KMS-11 (cell line): ENCODE data around the gene TOMT.
"Not testable (repeated sequence)": the region's sequence is repeated elsewhere in the genome, so short reads cannot be mapped to it uniquely, and the experiment has no call there.

Source experiments
- H2AFZ ChIP-seq: fragments of 200-600 bp; sonication (generic); 2 replicates; pipeline ENCODE4 v1.6.1; 2016; ENCODE audit warnings: antibody characterized with exemption, mixed run types, low read depth
- H3K27ac ChIP-seq: fragments of 200-600 bp; sonication (generic); 2 replicates; pipeline ENCODE4 v1.6.1; 2016; ENCODE audit warnings: mild to moderate bottlenecking, mixed run types
- H3K27me3 ChIP-seq: fragments of 200-600 bp; sonication (generic); 2 replicates; pipeline ENCODE4 v1.6.1; 2017; ENCODE audit warnings: mild to moderate bottlenecking, low read depth, mixed run types, moderate library complexity; ENCODE audit not compliant: insufficient read depth
- H3K36me3 ChIP-seq: fragments of 200-600 bp; sonication (generic); 2 replicates; pipeline ENCODE4 v1.6.1; 2017; ENCODE audit warnings: mild to moderate bottlenecking, mixed run types; ENCODE audit not compliant: insufficient read depth
- H3K4me1 ChIP-seq: fragments of 200-600 bp; sonication (generic); 2 replicates; pipeline ENCODE4 v1.6.1; 2016; ENCODE audit warnings: mild to moderate bottlenecking, low read depth, mixed run types; ENCODE audit not compliant: poor library complexity, severe bottlenecking
- H3K4me2 ChIP-seq: fragments of 200-600 bp; sonication (generic); 2 replicates; pipeline ENCODE4 v1.7.0; 2016; ENCODE audit warnings: mild to moderate bottlenecking, mixed run types
- H3K4me3 ChIP-seq: fragments of 200-600 bp; sonication (generic); IDR thresholded peaks from 2 replicates; pipeline ENCODE4 v1.6.1; 2017; ENCODE audit warnings: low read depth, low read length, mixed read lengths; ENCODE audit not compliant: insufficient read depth
- H3K79me2 ChIP-seq: fragments of 200-600 bp; sonication (generic); 2 replicates; pipeline ENCODE4 v1.6.1; 2016; ENCODE audit warnings: low read depth, mixed run types; ENCODE audit not compliant: insufficient read depth
- H3K9ac ChIP-seq: fragments of 200-600 bp; sonication (generic); 2 replicates; pipeline ENCODE4 v1.6.1; 2016; ENCODE audit warnings: mild to moderate bottlenecking, mixed run types
- H4K20me1 ChIP-seq: fragments of 200-600 bp; sonication (generic); 2 replicates; pipeline ENCODE4 v1.6.1; 2016; ENCODE audit warnings: mild to moderate bottlenecking, mixed run types; ENCODE audit not compliant: insufficient read depth
- CTCF ChIP-seq: fragments of 200-600 bp; sonication (generic); conservative IDR thresholded peaks from 2 replicates; pipeline ENCODE4 v1.6.1; 2017; ENCODE audit warnings: low read depth, mild to moderate bottlenecking, antibody characterized with exemption, low read length, moderate library complexity, mixed read lengths

Gene TOMT

GRCh38 chr11:72138821-72139390 lies 33.2 kb downstream of the TOMT start:
- Histone ChIP-seq H3K27me3 (no peaks in the 10 kb centered on the region), H2AFZ (no peak overlapping the region), H3K27ac (no peak overlapping the region), H3K79me2 (no peaks in the 10 kb centered on the region), H3K4me2 (no peak overlapping the region), H3K9ac (no peak overlapping the region), H3K4me3 (no peak overlapping the region), H4K20me1 (no peaks in the 10 kb centered on the region), H3K4me1 (peaks cover 3% of the 10 kb centered on the region), H3K36me3 (no peaks in the 10 kb centered on the region)
- no peak for TF ChIP-seq CTCF

- no peaks in the 10 kb centered on the region for H3K79me2 ChIP-seq
- H4K20me1 ChIP-seq: no peaks in the 10 kb centered on the region
- peaks cover 4% of the 10 kb centered on the region for H3K4me1 ChIP-seq
- H3K27ac ChIP-seq: no peak overlapping the region
- no peaks in the 10 kb centered on the region for H3K36me3 ChIP-seq
- no peak overlapping the region for H3K9ac ChIP-seq
- H2AFZ ChIP-seq: no peak overlapping the region
- no peak for TF ChIP-seq CTCF
- no peak overlapping the region for H3K4me2 ChIP-seq
- H3K4me3 ChIP-seq: no peak overlapping the region
- H3K27me3 ChIP-seq: no peaks in the 10 kb centered on the region
Observed at GRCh38 chr11:72139500-72139899, 33.8 kb downstream of the TOMT start.

- Histone ChIP-seq H3K9ac (no peak overlapping the region), H3K27ac (no peak overlapping the region), H3K27me3 (no peaks in the 10 kb centered on the region), H2AFZ (no peak overlapping the region), H3K4me3 (no peak overlapping the region), H3K4me2 (no peak overlapping the region), H3K79me2 (no peaks in the 10 kb centered on the region), H4K20me1 (no peaks in the 10 kb centered on the region), H3K4me1 (peaks cover 4% of the 10 kb centered on the region), H3K36me3 (no peaks in the 10 kb centered on the region)
- no peak for TF ChIP-seq CTCF
Observed at GRCh38 chr11:72140661-72141060, 34.9 kb downstream of the TOMT start.

GRCh38 chr11:72141066-72141465 lies 35.3 kb downstream of the TOMT start:
- H2AFZ ChIP-seq: no peak overlapping the region
- no peaks in the 10 kb centered on the region for H3K36me3 ChIP-seq
- H3K4me1 ChIP-seq: peaks cover 4% of the 10 kb centered on the region
- no peak overlapping the region for H3K4me3 ChIP-seq
- H4K20me1 ChIP-seq: no peaks in the 10 kb centered on the region
- H3K9ac ChIP-seq: no peak overlapping the region
- H3K4me2 ChIP-seq: no peak overlapping the region
- H3K27me3 ChIP-seq: no peaks in the 10 kb centered on the region
- no peak overlapping the region for H3K27ac ChIP-seq
- no peaks in the 10 kb centered on the region for H3K79me2 ChIP-seq
- TF ChIP-seq CTCF: no peak

- H3K27ac ChIP-seq, H3K9ac ChIP-seq, H3K36me3 ChIP-seq, H2AFZ ChIP-seq, H4K20me1 ChIP-seq, H3K4me2 ChIP-seq, H3K27me3 ChIP-seq, H3K4me1 ChIP-seq, H3K79me2 ChIP-seq, H3K4me3 ChIP-seq: not testable (repeated sequence)
Observed at GRCh38 chr11:72142086-72142485, 36.4 kb downstream of the TOMT start.

- not testable (repeated sequence) for H3K79me2 ChIP-seq, H2AFZ ChIP-seq, H3K4me1 ChIP-seq, H3K27ac ChIP-seq, H3K4me3 ChIP-seq, H4K20me1 ChIP-seq, H3K27me3 ChIP-seq, H3K9ac ChIP-seq, H3K36me3 ChIP-seq, H3K4me2 ChIP-seq
Observed at GRCh38 chr11:72142543-72142942, 36.8 kb downstream of the TOMT start.
